HepG2 (cell line): Measurements from ENCODE around the gene VAV2. TPM values are rescaled to one million over a fixed set of nuclear protein-coding genes. Genes with fewer than 3 reads are reported as not detected.

Source experiments
- ATAC-seq: fragments of 200-7000 bp; cut with Tn5 transposase; 3 replicates; pipeline ENCODE4 v1.9.1; 2020; ENCODE audit warnings: mild to moderate bottlenecking, moderate library complexity
- BruUV-seq: library from RNA; stranded (reverse); fragments of 400-500 nt; replicated peaks from 2 replicates; lab custom pipeline; 2021; lab: Mats Ljungman, UMichigan
- CTCF ChIA-PET: fragments of 300-600 bp; formaldehyde crosslinking; extraction: SDS; loops from one replicate; lab custom pipeline; 2021; ENCODE audit warnings: low total read pairs, inconsistent platforms, low intra/inter-chr PET ratio; lab: Yijun Ruan, JAX
- POLR2A ChIA-PET: fragments of 350-600 bp; sonication (Branson Sonifier 250); formaldehyde crosslinking; loops from one replicate; lab custom pipeline; 2020; ENCODE audit warnings: antibody characterized with exemption, inconsistent platforms; lab: Yijun Ruan, JAX
- DNase-seq: peaks from one replicate; pipeline ENCODE4 v3.0.0-alpha.2; 2015; ENCODE audit warnings: low spot score
- FAIRE-seq: peaks from 3 replicates; lab custom pipeline; 2011; peaks lifted over from hg19 to GRCh38; lab: Jason Lieb, UNC
- H2AFZ ChIP-seq: one replicate; pipeline ENCODE4 v1.6.1; 2011; ENCODE audit warnings: low read length, inconsistent platforms
- H3K27ac ChIP-seq: fragments of 300-600 bp; 3 replicates; pipeline ENCODE4 v1.8.0; 2011; ENCODE audit warnings: mixed run types, mild to moderate bottlenecking, mixed read lengths, low read length, inconsistent platforms; ENCODE audit not compliant: insufficient read depth; ENCODE audit errors: extremely low read length
- H3K27me3 ChIP-seq, 2 experiments: fragments of 200-600 bp in 1 of 2; 2 replicates in 1 of 2; 3 replicates in 1 of 2; pipeline versions ENCODE4 v1.6.0 to v1.8.0; 2011; ENCODE audit warnings: low read length in 2 of 2, mild to moderate bottlenecking in 2 of 2, moderate library complexity in 2 of 2, inconsistent platforms in 1 of 2; ENCODE audit not compliant: insufficient read depth in 2 of 2, control insufficient read depth in 1 of 2
- H3K36me3 ChIP-seq, 2 experiments: fragments of 200-600 bp in 1 of 2; replicated peaks in 1 of 2; 2 replicates in 1 of 2; 3 replicates in 1 of 2; pipeline versions ENCODE4 v1.5.1 to v1.8.0; 2011; ENCODE audit warnings: low read length in 2 of 2, inconsistent platforms in 1 of 2; ENCODE audit not compliant: insufficient read depth in 2 of 2, control insufficient read depth in 1 of 2
- H3K4me1 ChIP-seq: 2 replicates; pipeline ENCODE4 v1.5.1; 2012; ENCODE audit warnings: low read length, inconsistent platforms; ENCODE audit not compliant: insufficient read depth
- H3K4me2 ChIP-seq: 2 replicates; pipeline ENCODE4 v1.6.0; 2011; ENCODE audit warnings: low read depth, low read length, inconsistent platforms
- H3K4me3 ChIP-seq, 3 experiments: fragments of 200-600 bp in 1 of 3; sonication (generic), shearing (Covaris generic) in 1 of 3; replicated peaks in 1 of 3; 2 replicates each; pipeline ENCODE4 v1.5.1; 2011 to 2016; ENCODE audit warnings: low read length in 3 of 3, inconsistent platforms in 2 of 3, low read depth in 2 of 3, mild to moderate bottlenecking in 2 of 3, control low read depth in 1 of 3, mixed read lengths in 1 of 3; ENCODE audit not compliant: insufficient read depth in 1 of 3
- H3K79me2 ChIP-seq: one replicate; pipeline ENCODE4 v1.6.1; 2011; ENCODE audit warnings: low read length, inconsistent platforms; ENCODE audit not compliant: insufficient read depth
- H3K9ac ChIP-seq: 2 replicates; pipeline ENCODE4 v1.6.0; 2011; ENCODE audit warnings: mild to moderate bottlenecking, low read depth, low read length, inconsistent platforms; ENCODE audit not compliant: insufficient read depth
- H3K9me3 ChIP-seq: 2 replicates; pipeline ENCODE4 v1.5.1; 2012; ENCODE audit warnings: mild to moderate bottlenecking, low read length
- H4K20me1 ChIP-seq: 2 replicates; pipeline ENCODE4 v1.6.0; 2011; ENCODE audit warnings: inconsistent platforms, mild to moderate bottlenecking, low read length, moderate library complexity; ENCODE audit not compliant: insufficient read depth
- CHD4 ChIP-seq: fragments of 200-600 bp; sonication (generic); IDR thresholded peaks from 2 replicates; pipeline ENCODE4 v1.7.0; 2017; ENCODE audit warnings: mild to moderate bottlenecking, low read length, borderline replicate concordance
- HOXA5 ChIP-seq: sonication (generic); formaldehyde crosslinking; IDR thresholded peaks from 2 replicates; pipeline ENCODE4 v1.4.0; 2020; ENCODE audit warnings: missing genetic modification reagents
- PHF21A ChIP-seq: sonication (generic); formaldehyde crosslinking; IDR thresholded peaks from 2 replicates; pipeline ENCODE4 v1.5.0; 2020; ENCODE audit warnings: mild to moderate bottlenecking, missing genetic modification reagents
- SIX4 ChIP-seq: sonication (generic); formaldehyde crosslinking; IDR thresholded peaks from 2 replicates; pipeline ENCODE4 v1.4.0; 2020; ENCODE audit warnings: missing genetic modification reagents
- TP53 ChIP-seq: sonication (generic); formaldehyde crosslinking; conservative IDR thresholded peaks from 2 replicates; pipeline ENCODE4 v1.4.0; 2020; ENCODE audit warnings: missing genetic modification reagents
- ZNF354B ChIP-seq: sonication (generic); formaldehyde crosslinking; IDR thresholded peaks from 2 replicates; pipeline ENCODE4 v1.8.0; 2022; ENCODE audit warnings: mild to moderate bottlenecking, missing genetic modification reagents
- ZNF431 ChIP-seq: sonication (generic); formaldehyde crosslinking; IDR thresholded peaks from 2 replicates; pipeline ENCODE4 v1.9.0; 2022; ENCODE audit warnings: missing genetic modification reagents, low read depth, mild to moderate bottlenecking, borderline replicate concordance
- WGBS: methylation state at CpG from one replicate; pipeline ENCODE4 v1.1.6; 2017; ENCODE audit warnings: low lambda C conversion rate; 5-methylcytosine and 5-hydroxymethylcytosine counted together
- in situ Hi-C: cut with HindIII; loops from 2 replicates; pipeline ENCODE4 v1.10.0; 2017; ENCODE audit warnings: low pct_unique_long_range_greater_than_20kb; ENCODE audit not compliant: extremely low pct_ligation_motif_present
- intact Hi-C: fragments of 100-400 bp; cut with micrococcal nuclease; formaldehyde crosslinking; loops from one replicate; pipeline ENCODE4 v1.10.0; 2022; ENCODE audit not compliant: unreplicated experiment
- polyA plus RNA-seq, 8 experiments: library from polyadenylated mRNA; depleted of rRNA in 3 of 8; stranded (reverse) in 7 of 8; unstranded in 1 of 8; fragments of >200 nt; fragmentation: Illumina TruSeq in 4 of 8; extraction: Trizol in 4 of 8; gene quantifications; 2 replicates each; pipeline versions ENCODE4 v1.2.1 to v1.2.3, GENCODE V29; 2011 to 2016; ENCODE audit warnings: low read depth in 4 of 8, missing spikeins in 1 of 8, mixed read lengths in 1 of 8; ENCODE audit not compliant: insufficient read depth in 1 of 8
- total RNA-seq, 5 experiments: library from RNA; depleted of rRNA; stranded (reverse); fragments of >200 nt; fragmentation: Illumina TruSeq; extraction: Trizol; gene quantifications; 2 replicates each; pipeline ENCODE4 v1.2.3, GENCODE V29; 2016; ENCODE audit warnings: low read depth in 1 of 5
- TF ChIP-seq, protein P1 (sequence below): IDR thresholded peaks from 2 replicates; pipeline ENCODE4 v1.6.1; 2016; ENCODE audit warnings: low read depth, missing genetic modification reagents, missing compliant biosample characterization

VAV2 gene
- total and polyA plus RNA-seq, 2 of the 13 experiments (the other 11 are each of a cell fraction or from before 2014, with no cell fraction given): 22.5 to 22.9 TPM

GRCh38 chr9:133734590-133735414 is 257.3 kb downstream of the VAV2 start:
- POLR2A ChIA-PET: interaction anchor here (6.2 kb wide), 1 partner anchor 20 kb away, joined by 156 read pairs; no protein-coding TSS in a partner anchor
- DNase-seq (no peak), FAIRE-seq (no peak)
- Histone ChIP-seq H3K4me3 (no peak overlapping the region), H3K9me3 (no peaks in the 10 kb centered on the region), H3K4me2 (no peak overlapping the region)
- TF ChIP-seq ZNF354B: no peak
- TF ChIP-seq CHD4: no peak
- no peak for TF ChIP-seq ZNF431 (CRISPR knock-in tag)
- TF ChIP-seq PHF21A: no peak
- no peak for TF ChIP-seq SIX4 (CRISPR knock-in tag)
- no peak for TF ChIP-seq TP53 (CRISPR knock-in tag)
- TF ChIP-seq, protein P1, sequence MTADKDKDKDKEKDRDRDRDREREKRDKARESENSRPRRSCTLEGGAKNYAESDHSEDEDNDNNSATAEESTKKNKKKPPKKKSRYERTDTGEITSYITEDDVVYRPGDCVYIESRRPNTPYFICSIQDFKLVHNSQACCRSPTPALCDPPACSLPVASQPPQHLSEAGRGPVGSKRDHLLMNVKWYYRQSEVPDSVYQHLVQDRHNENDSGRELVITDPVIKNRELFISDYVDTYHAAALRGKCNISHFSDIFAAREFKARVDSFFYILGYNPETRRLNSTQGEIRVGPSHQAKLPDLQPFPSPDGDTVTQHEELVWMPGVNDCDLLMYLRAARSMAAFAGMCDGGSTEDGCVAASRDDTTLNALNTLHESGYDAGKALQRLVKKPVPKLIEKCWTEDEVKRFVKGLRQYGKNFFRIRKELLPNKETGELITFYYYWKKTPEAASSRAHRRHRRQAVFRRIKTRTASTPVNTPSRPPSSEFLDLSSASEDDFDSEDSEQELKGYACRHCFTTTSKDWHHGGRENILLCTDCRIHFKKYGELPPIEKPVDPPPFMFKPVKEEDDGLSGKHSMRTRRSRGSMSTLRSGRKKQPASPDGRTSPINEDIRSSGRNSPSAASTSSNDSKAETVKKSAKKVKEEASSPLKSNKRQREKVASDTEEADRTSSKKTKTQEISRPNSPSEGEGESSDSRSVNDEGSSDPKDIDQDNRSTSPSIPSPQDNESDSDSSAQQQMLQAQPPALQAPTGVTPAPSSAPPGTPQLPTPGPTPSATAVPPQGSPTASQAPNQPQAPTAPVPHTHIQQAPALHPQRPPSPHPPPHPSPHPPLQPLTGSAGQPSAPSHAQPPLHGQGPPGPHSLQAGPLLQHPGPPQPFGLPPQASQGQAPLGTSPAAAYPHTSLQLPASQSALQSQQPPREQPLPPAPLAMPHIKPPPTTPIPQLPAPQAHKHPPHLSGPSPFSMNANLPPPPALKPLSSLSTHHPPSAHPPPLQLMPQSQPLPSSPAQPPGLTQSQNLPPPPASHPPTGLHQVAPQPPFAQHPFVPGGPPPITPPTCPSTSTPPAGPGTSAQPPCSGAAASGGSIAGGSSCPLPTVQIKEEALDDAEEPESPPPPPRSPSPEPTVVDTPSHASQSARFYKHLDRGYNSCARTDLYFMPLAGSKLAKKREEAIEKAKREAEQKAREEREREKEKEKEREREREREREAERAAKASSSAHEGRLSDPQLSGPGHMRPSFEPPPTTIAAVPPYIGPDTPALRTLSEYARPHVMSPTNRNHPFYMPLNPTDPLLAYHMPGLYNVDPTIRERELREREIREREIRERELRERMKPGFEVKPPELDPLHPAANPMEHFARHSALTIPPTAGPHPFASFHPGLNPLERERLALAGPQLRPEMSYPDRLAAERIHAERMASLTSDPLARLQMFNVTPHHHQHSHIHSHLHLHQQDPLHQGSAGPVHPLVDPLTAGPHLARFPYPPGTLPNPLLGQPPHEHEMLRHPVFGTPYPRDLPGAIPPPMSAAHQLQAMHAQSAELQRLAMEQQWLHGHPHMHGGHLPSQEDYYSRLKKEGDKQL (CRISPR knock-in tag): no peak
- TF ChIP-seq HOXA5 (CRISPR knock-in tag): no peak
- TF ChIP-seq, all 625 proteins: peak for 0
- BruUV-seq: no TSS peak
- ATAC-seq: no peak
- peaks cover 29% of the 10 kb centered on the region for H3K4me1 ChIP-seq
- no peak overlapping the region for H3K9ac ChIP-seq
- no peak overlapping the region for H3K27ac ChIP-seq
- intact Hi-C loops (no loop called here), in situ Hi-C loops (loop anchor here (25.0 kb wide), 1 partner anchor 198 kb away; the partner anchor contains the start of gene ADAMTSL2)
- peaks cover 5% of the 10 kb centered on the region for H3K79me2 ChIP-seq
- H3K36me3 ChIP-seq: 0 out of 5 replicates have a peak, but pooled peaks cover 0 to 1% of the 10 kb centered on the region in 2 experiments
- 96% methylated on average over 17 of the region's 23 CpGs for WGBS
- no peaks in the 10 kb centered on the region for H4K20me1 ChIP-seq
- H2AFZ ChIP-seq: no peak overlapping the region
- H3K27me3 ChIP-seq: no peaks in the 10 kb centered on the region
- CTCF ChIA-PET: no interaction called here
